ENCODE measurements around the gene CBX8.
A peak's percentile ranks its signal among the peaks of the same experiment; 100 is the strongest.

Gene CBX8

GRCh38 chr17:79843474-79843815, 46.6 kb upstream of the CBX8 start:
- Histone ChIP-seq H3K79me2 (no peaks in the 10 kb centered on the region), H3K4me2 (ENCODE audit: low read length) (peak overlapping the region; percentile 99), H3K36me3 (ENCODE audit: control insufficient read depth, insufficient read depth, low read length) (no peaks in the 10 kb centered on the region), H3K27me3 (ENCODE audit: control insufficient read depth, insufficient read depth, low read length) (peaks cover 3% of the 10 kb centered on the region), H3K27ac (no peak overlapping the region), H3K4me1 (peaks cover 4% of the 10 kb centered on the region), H2AFZ (peak overlapping the region; percentile 89), H3K4me3 (ENCODE audit: low read depth, low read length) (peak overlapping the region; percentile 76), H3K9me3 (ENCODE audit: control insufficient read depth, low read length) (no peaks in the 10 kb centered on the region), H3K9ac (no peak overlapping the region)
- no peak for TF ChIP-seq CTCF (IDR thresholded peaks at IDR 0.05)

- H3K9me3 ChIP-seq (ENCODE audit: control insufficient read depth, low read length) = no peaks in the 10 kb centered on the region
- no peak overlapping the region for H3K27ac ChIP-seq
- no peak overlapping the region for H3K9ac ChIP-seq
Measured at GRCh38 chr17:79842656-79843473, 46.0 kb upstream of the CBX8 start.

GRCh38 chr17:79842136-79842655, 45.3 kb upstream of the CBX8 start:
- no peaks in the 10 kb centered on the region for H3K36me3 ChIP-seq (ENCODE audit: control insufficient read depth, insufficient read depth, low read length)
- H3K4me2 ChIP-seq (ENCODE audit: low read length) = peak overlapping the region; percentile 99
- no peak overlapping the region for H2AFZ ChIP-seq
- peaks cover 3% of the 10 kb centered on the region for H3K27me3 ChIP-seq (ENCODE audit: control insufficient read depth, insufficient read depth, low read length)
- no peak overlapping the region for H3K4me3 ChIP-seq (ENCODE audit: low read depth, low read length)
- TF ChIP-seq CTCF (IDR thresholded peaks at IDR 0.05) = no peak
- H3K27ac ChIP-seq = no peak overlapping the region
- no peak overlapping the region for H3K9ac ChIP-seq
- no peaks in the 10 kb centered on the region for H3K9me3 ChIP-seq (ENCODE audit: control insufficient read depth, low read length)
- H3K79me2 ChIP-seq = no peaks in the 10 kb centered on the region
- peaks cover 4% of the 10 kb centered on the region for H3K4me1 ChIP-seq

More at GRCh38 chr17:79842656-79843473, 46.0 kb upstream of the CBX8 start:
- Histone ChIP-seq H3K79me2 (no peaks in the 10 kb centered on the region), H3K4me3 (ENCODE audit: low read depth, low read length) (peak overlapping the region; percentile 76), H3K36me3 (ENCODE audit: control insufficient read depth, insufficient read depth, low read length) (no peaks in the 10 kb centered on the region), H3K4me2 (ENCODE audit: low read length) (peak overlapping the region; percentile 99), H2AFZ (peak overlapping the region; percentile 89), H3K27me3 (ENCODE audit: control insufficient read depth, insufficient read depth, low read length) (peaks cover 3% of the 10 kb centered on the region), H3K4me1 (peaks cover 4% of the 10 kb centered on the region)
- no peak for TF ChIP-seq CTCF (IDR thresholded peaks at IDR 0.05)

- Histone ChIP-seq H3K4me1 (peaks cover 4% of the 10 kb centered on the region), H3K4me3 (ENCODE audit: low read depth, low read length) (peak overlapping the region; percentile 67), H3K27me3 (ENCODE audit: control insufficient read depth, insufficient read depth, low read length) (peaks cover 3% of the 10 kb centered on the region), H3K36me3 (ENCODE audit: control insufficient read depth, insufficient read depth, low read length) (no peaks in the 10 kb centered on the region), H3K4me2 (ENCODE audit: low read length) (peak overlapping the region; percentile 90), H3K9me3 (ENCODE audit: control insufficient read depth, low read length) (no peaks in the 10 kb centered on the region), H3K79me2 (peaks cover 6% of the 10 kb centered on the region), H3K9ac (no peak overlapping the region), H2AFZ (no peak overlapping the region), H3K27ac (no peak overlapping the region)
- TF ChIP-seq CTCF (IDR thresholded peaks at IDR 0.05) = no peak
Measured at GRCh38 chr17:79841369-79842135, 44.7 kb upstream of the CBX8 start.
